ENCODE data around the gene KRTAP19-5. TPM values are rescaled to one million over a fixed set of nuclear protein-coding genes. Genes with fewer than 3 reads are reported as not detected.

Gene KRTAP19-5
- total RNA-seq, result not detected in 2 replicates

DNA sequence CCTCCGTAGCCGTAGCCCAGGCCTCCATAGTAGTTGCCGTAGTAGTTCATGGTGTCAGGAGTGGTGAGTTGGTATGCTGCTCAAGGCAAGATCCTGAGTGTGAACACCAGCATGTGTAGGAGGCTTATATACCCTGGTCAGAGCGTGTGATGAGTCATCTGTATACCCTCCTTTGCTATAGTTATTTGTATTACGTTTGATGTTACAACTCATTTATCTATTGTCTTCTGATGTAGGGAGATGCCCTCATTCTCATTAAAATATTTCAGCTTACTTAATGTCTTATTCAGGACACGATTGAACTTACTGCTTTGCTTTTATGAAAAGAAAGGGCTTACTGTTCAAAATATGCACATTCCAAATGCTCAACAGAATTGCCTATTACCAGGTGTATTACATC, at the start of gene KRTAP19-5:
TSS of gene KRTAP19-5 (minus strand) at position 101 of the 400 bp plus-strand sequence. CDS start at position 50, 51 bp downstream.
- intact Hi-C loops (cut with micrococcal nuclease), result loop anchor here (10.0 kb wide), 1 partner anchor 1103 kb away; no protein-coding TSS in a partner anchor

DNA sequence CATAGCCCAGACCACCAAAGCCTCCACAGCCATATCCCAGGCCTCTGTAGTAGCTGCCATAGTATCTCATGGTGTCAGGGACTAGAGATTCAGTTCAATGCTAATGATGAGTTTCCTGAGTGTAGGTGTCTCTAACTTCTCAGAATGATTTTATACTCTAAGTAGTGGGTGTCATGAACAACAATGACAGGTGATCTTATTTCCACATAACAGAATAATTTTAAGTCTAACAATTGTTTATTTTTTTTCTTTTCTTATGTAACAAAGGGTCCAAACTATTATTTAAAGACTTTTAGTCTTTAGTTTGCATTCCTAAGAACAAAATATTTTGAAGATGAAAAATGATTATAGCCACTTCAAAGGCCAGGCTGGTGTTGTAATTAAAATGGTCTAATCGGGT, 39.8 kb upstream of the KRTAP19-5 start, which contains the start of gene KRTAP19-6:
TSS of gene KRTAP19-6 (minus strand) at position 101 of the 400 bp plus-strand sequence. CDS start at position 70, 31 bp downstream.
- intact Hi-C loops (cut with micrococcal nuclease), result no loop called here

GRCh38 chr21:30518876-30519275, 16.9 kb upstream of the KRTAP19-5 start:
- intact Hi-C loops (cut with micrococcal nuclease), result no loop called here

DNA sequence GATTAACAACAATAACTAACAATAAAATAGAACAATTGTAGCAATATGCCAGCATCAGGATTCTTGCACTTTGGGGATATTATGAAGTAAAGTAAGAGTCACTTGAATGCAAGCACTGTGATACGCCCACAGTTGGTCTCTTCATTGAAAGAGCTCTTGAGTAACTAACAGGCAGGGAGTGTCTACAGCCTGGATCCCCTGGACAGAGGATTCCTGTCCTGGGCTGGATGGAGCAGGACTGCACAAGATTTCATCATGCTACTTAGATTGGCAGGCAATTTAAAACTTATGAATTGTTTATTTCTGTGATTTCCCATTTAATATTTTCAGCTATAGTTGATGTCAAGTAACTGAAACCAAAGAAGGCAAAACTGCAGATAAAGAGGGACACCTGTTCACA, 13.7 kb upstream of the KRTAP19-5 start:
- intact Hi-C loops (cut with micrococcal nuclease), result no loop called here

GRCh38 chr21:30505621-30506205, 3.8 kb upstream of the KRTAP19-5 start:
- intact Hi-C loops (cut with micrococcal nuclease), result loop anchor here (10.0 kb wide), 1 partner anchor 1099 kb away; no protein-coding TSS in a partner anchor

GRCh38 chr21:30497065-30497464, 4.9 kb downstream of the KRTAP19-5 start, which contains the start of gene KRTAP19-4:
KRTAP19-4 (minus strand) TSS chr21:30497165; CDS start chr21:30497110, 55 bp downstream.
- intact Hi-C loops (cut with micrococcal nuclease), result no loop called here

GRCh38 chr21:30491963-30492428, 9.9 kb downstream of the KRTAP19-5 start, which contains the start of gene KRTAP19-3:
KRTAP19-3 (minus strand) TSS chr21:30492013; CDS start chr21:30491957, 56 bp downstream.
- intact Hi-C loops (cut with micrococcal nuclease), result no loop called here

GRCh38 chr21:30487336-30487735, 14.6 kb downstream of the KRTAP19-5 start, which contains the start of gene KRTAP19-2:
KRTAP19-2 (minus strand) TSS chr21:30487436; CDS start chr21:30487348, 88 bp downstream.
- intact Hi-C loops (cut with micrococcal nuclease), result no loop called here

GRCh38 chr21:30486180-30486579, 15.8 kb downstream of the KRTAP19-5 start:
- intact Hi-C loops (cut with micrococcal nuclease), result no loop called here

DNA sequence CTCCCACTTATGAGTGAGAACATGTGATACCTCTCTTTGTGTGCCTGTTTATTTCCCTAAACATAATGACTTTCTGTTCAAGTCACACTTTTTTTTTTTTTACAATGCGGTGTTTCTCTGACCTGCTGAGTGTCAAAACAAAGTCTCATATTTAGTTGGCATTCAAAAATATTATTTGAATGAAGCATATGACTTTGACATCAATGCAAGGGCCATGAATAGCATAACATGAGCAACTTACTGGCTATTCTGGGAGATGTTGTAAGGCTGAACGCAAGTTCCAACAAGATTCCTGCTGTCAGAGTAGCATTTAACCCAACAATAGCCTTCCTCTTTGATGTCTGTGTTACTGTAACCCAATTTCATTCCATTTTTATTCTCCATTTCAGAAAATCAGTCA, 19.8 kb downstream of the KRTAP19-5 start:
- intact Hi-C loops (cut with micrococcal nuclease), result no loop called here

DNA sequence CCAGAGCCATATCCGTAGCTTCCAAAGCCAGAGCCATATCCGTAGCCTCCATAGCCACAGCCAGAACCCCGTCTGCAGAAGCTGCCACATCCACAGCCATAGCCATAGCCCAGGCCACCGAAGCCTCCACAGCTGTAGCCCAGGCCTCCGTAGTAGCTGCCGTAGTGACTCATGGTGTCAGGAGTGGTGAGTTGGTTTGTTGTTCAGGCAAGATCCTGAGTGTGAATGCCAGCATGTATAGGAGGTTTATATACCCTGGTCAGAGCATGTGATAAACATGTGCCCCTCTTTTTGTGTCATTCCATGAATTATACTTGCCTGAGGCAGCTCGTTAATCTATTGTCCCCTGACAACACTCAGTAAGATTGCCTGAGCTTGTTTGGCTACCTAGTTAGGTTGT, 21.8 kb downstream of the KRTAP19-5 start, which contains the start of gene KRTAP19-1:
TSS of gene KRTAP19-1 (minus strand) at position 223 of the 400 bp plus-strand sequence. CDS start at position 173, 50 bp downstream.
- intact Hi-C loops (cut with micrococcal nuclease), result no loop called here

DNA sequence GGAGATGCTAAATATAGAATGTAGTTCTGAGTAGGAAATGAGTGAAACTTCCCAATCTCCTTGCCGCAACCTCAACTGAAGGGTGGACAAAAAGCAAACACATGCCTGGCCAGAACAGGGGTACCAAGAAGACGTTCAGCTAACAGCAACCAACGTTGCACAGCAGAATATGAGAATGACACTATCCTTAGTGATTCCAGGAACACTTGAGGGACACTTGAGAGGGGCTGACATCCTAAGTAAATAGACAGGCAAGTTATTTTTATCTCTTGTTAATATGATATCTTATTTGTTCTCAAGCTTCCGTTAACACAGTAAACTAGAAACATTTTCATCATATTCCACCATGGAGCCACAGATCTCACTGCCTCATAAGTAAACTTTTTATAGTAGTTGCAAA, 22.7 kb downstream of the KRTAP19-5 start:
- intact Hi-C loops (cut with micrococcal nuclease), result no loop called here

GRCh38 chr21:30478004-30478403, 23.9 kb downstream of the KRTAP19-5 start:
- intact Hi-C loops (cut with micrococcal nuclease), result no loop called here

DNA sequence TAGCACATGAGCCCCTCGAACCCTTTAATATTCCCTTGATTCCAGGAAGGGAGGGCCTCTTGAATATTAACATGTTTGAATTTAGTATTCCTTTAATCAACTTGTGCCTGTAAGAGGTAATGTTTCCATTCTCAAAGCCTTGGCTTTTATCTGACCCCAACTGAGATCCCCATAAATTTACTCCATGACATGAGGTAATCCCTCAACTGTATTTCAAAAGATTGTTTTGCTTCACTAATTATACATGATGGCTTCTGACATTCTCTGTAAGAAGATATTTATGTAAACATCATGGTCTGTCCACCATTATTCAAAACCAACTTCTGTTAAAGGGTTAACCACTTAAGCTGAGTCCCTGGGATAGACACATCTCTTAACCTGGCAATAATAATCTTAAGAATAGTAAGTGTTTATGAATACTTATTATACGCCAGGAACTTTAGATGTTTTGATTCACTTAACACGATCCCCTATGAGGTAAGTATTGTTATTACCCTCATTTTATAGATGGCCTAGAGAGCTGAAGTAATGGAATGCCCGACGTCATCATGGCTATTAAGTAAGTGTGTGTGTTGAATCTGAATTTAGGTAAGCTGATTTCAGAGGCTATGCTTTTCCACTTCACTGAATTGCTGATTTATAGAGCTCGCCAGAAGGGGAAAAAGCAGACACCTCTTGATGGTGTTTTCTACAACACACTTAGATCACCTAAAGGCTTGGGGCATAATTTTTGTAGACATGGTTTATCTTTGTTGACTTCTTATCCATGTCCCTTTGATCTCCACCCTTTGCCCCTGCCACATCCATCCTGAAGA, 32.8 kb downstream of the KRTAP19-5 start:
- intact Hi-C loops (cut with micrococcal nuclease), result no loop called here

DNA sequence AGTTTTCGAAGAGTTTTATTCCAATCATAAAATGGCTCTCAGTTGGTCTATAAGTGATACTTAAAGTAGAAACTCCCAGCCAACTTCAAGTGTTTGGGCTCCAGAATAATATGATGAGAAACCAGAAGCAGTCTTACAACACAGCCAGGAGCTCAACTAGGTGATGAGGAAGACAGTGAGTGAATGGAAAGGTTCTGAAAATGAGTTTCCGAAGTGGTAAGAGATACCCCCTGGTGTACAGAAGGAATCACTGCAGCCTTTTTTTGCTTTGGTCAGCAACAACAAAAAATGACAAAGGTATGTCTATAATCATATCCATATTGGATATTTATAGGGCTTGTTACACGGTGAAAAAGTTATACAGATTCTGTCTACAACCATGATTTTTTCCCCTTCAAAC, 38.2 kb downstream of the KRTAP19-5 start:
- intact Hi-C loops (cut with micrococcal nuclease), result no loop called here

Other genes with a start within 250 kb of the KRTAP19-5 start
- not detected in 2 replicates for gene KRTAP24-1, start 219.2 kb downstream of the KRTAP19-5 start, total RNA-seq
- not detected in 2 replicates for gene KRTAP25-1, start 212.6 kb downstream of the KRTAP19-5 start, total RNA-seq
- not detected in 2 replicates for gene KRTAP26-1, start 181.8 kb downstream of the KRTAP19-5 start, total RNA-seq
- not detected in 2 replicates for gene KRTAP27-1, start 164.4 kb downstream of the KRTAP19-5 start, total RNA-seq
- gene KRTAP23-1, start 153.5 kb downstream of the KRTAP19-5 start, total RNA-seq, result not detected in 2 replicates
- not detected in 2 replicates for gene KRTAP13-2, start 129.9 kb downstream of the KRTAP19-5 start, total RNA-seq
- not detected in 2 replicates for gene KRTAP13-1, start 106.1 kb downstream of the KRTAP19-5 start, total RNA-seq
- not detected in 2 replicates for gene KRTAP13-3, start 76.2 kb downstream of the KRTAP19-5 start, total RNA-seq
- gene KRTAP13-4, start 71.9 kb downstream of the KRTAP19-5 start, total RNA-seq, result not detected in 2 replicates
- not detected in 2 replicates for gene KRTAP15-1, start 61.9 kb downstream of the KRTAP19-5 start, total RNA-seq
- gene KRTAP19-1, start 21.8 kb downstream of the KRTAP19-5 start, total RNA-seq, result not detected in 2 replicates
- not detected in 2 replicates for gene KRTAP19-2, start 14.7 kb downstream of the KRTAP19-5 start, total RNA-seq
- gene KRTAP19-3, start 10.1 kb downstream of the KRTAP19-5 start, total RNA-seq, result not detected in 2 replicates
- gene KRTAP19-4, start 5.0 kb downstream of the KRTAP19-5 start, total RNA-seq, result not detected in 2 replicates
- gene KRTAP19-6, start 39.7 kb upstream of the KRTAP19-5 start, total RNA-seq, result not detected in 2 replicates
- not detected in 2 replicates for gene KRTAP19-7, start 59.2 kb upstream of the KRTAP19-5 start, total RNA-seq
- gene KRTAP22-2, start 88.3 kb upstream of the KRTAP19-5 start, total RNA-seq, result not detected in 2 replicates
- gene KRTAP6-3, start 90.3 kb upstream of the KRTAP19-5 start, total RNA-seq, result not detected in 2 replicates
- not detected in 2 replicates for gene KRTAP6-2, start 96.8 kb upstream of the KRTAP19-5 start, total RNA-seq
- not detected in 2 replicates for gene KRTAP22-1, start 98.9 kb upstream of the KRTAP19-5 start, total RNA-seq
- gene KRTAP6-1, start 111.8 kb upstream of the KRTAP19-5 start, total RNA-seq, result not detected in 2 replicates
- not detected in 2 replicates for gene KRTAP20-1, start 114.3 kb upstream of the KRTAP19-5 start, total RNA-seq
- not detected in 2 replicates for gene KRTAP20-4, start 118.5 kb upstream of the KRTAP19-5 start, total RNA-seq
- gene KRTAP20-2, start 133.1 kb upstream of the KRTAP19-5 start, total RNA-seq, result not detected in 2 replicates
- not detected in 2 replicates for gene KRTAP20-3, start 140.7 kb upstream of the KRTAP19-5 start, total RNA-seq
- gene KRTAP21-3, start 216.6 kb upstream of the KRTAP19-5 start, total RNA-seq, result not detected in 2 replicates
- gene KRTAP21-2, start 245.1 kb upstream of the KRTAP19-5 start, total RNA-seq, result not detected in 2 replicates